Glutamatergic neuron (in vitro differentiated cells): ENCODE measurements around the gene TSPAN5. TPM values are rescaled to one million over a fixed set of nuclear protein-coding genes. Genes with fewer than 3 reads are reported as not detected.

Experiments
- DNase-seq: peaks from one replicate; pipeline ENCODE4 v3.0.0; 2022
- H3K27ac Mint-ChIP-seq: one replicate; pipeline ENCODE4 v1.8.0; 2020; ENCODE audit warnings: mild to moderate bottlenecking, mixed read lengths, inconsistent platforms; ENCODE audit not compliant: unreplicated experiment
- H3K27me3 Mint-ChIP-seq: one replicate; pipeline ENCODE4 v1.8.0; 2020; ENCODE audit warnings: mild to moderate bottlenecking, moderate library complexity, mixed read lengths, inconsistent platforms; ENCODE audit not compliant: unreplicated experiment
- H3K36me3 Mint-ChIP-seq: one replicate; pipeline ENCODE4 v1.8.0; 2020; ENCODE audit warnings: mild to moderate bottlenecking, mixed read lengths, inconsistent platforms; ENCODE audit not compliant: unreplicated experiment
- H3K4me1 Mint-ChIP-seq: one replicate; pipeline ENCODE4 v1.8.0; 2020; ENCODE audit warnings: mild to moderate bottlenecking, low read depth, mixed read lengths, inconsistent platforms; ENCODE audit not compliant: unreplicated experiment
- H3K4me3 Mint-ChIP-seq: one replicate; pipeline ENCODE4 v1.8.0; 2020; ENCODE audit warnings: mild to moderate bottlenecking, mixed read lengths, inconsistent platforms; ENCODE audit not compliant: unreplicated experiment
- H3K9me3 Mint-ChIP-seq: one replicate; pipeline ENCODE4 v1.8.0; 2020; ENCODE audit warnings: mild to moderate bottlenecking, moderate library complexity, mixed read lengths, inconsistent platforms; ENCODE audit not compliant: unreplicated experiment
- CTCF ChIP-seq: fragments of 200-600 bp; sonication (generic); IDR thresholded peaks from one replicate; pipeline ENCODE4 v1.5.0; 2021; ENCODE audit not compliant: partially characterized antibody, unreplicated experiment
- total RNA-seq: library from RNA; stranded (reverse); fragmentation: NEBNext Ultra II Directional; extraction: Animal tissue kit (Norgen Biotek cat#: 25700); gene quantifications from one replicate; pipeline ENCODE4 v1.2.1, GENCODE V29; 2021; ENCODE audit not compliant: unreplicated experiment

Gene TSPAN5
- total RNA-seq, 1 donor from 2014 or later: 40.5 TPM

- Mint-ChIP-seq H3K27me3 (peaks cover 4% of the 10 kb centered on the region), H3K9me3 (no peaks in the 10 kb centered on the region), H3K4me1 (peaks cover 55% of the 10 kb centered on the region), H3K4me3 (peak overlapping the region; percentile 16), H3K27ac (peak overlapping the region; percentile 78), H3K36me3 (no peaks in the 10 kb centered on the region)
- no peak for TF ChIP-seq CTCF
- peak; percentile 30 for DNase-seq
These were observed 99.8 kb downstream of the TSPAN5 start for GRCh38 chr4:98558471-98559169.

DNA sequence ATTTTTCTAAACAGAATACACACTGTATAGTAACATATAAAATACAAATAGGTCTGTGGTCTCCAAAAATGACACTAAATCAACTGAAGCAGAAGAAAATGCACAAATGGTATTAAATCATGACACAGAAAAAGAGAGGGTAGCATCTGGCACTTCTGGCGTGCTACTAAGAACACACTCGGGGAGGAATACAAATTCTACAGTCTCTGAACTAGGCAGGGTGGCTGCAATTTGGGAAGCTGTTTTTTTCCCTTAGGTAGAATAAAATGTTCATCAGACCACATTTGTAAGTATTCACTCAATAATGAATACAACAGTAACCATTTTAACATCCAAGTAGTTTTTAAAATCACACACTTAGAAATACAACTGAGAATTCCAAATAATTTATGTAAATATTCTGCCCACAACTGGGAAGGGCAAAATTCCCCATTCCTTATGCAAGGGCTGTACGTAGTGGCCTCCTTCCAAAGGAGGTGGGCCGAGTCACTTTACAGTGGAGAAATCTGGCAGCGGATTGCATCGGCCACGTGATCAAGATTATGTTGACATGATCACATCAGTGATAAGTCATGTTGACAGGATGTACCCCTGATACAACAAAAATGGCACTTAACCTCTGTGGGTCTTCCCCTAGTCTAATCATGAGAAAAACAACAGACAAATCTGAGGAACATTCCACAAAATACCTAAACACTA lies 101.1 kb downstream of the TSPAN5 start:
- H3K9me3 Mint-ChIP-seq: no peaks in the 10 kb centered on the region
- no peaks in the 10 kb centered on the region for H3K36me3 Mint-ChIP-seq
- TF ChIP-seq CTCF: no peak
- H3K4me1 Mint-ChIP-seq: peaks cover 55% of the 10 kb centered on the region
- peaks cover 4% of the 10 kb centered on the region for H3K27me3 Mint-ChIP-seq
- DNase-seq: no peak
- peak overlapping the region; percentile 86 for H3K27ac Mint-ChIP-seq
- H3K4me3 Mint-ChIP-seq: peak overlapping the region; percentile 66

- Mint-ChIP-seq H3K27ac (no peak overlapping the region), H3K4me3 (no peak overlapping the region)
These were observed 102.0 kb downstream of the TSPAN5 start for GRCh38 chr4:98556451-98556850.

GRCh38 chr4:98555798-98556445 lies 102.5 kb downstream of the TSPAN5 start:
- Mint-ChIP-seq H3K4me1 (peaks cover 46% of the 10 kb centered on the region), H3K9me3 (no peaks in the 10 kb centered on the region), H3K4me3 (no peak overlapping the region), H3K36me3 (no peaks in the 10 kb centered on the region), H3K27me3 (peaks cover 2% of the 10 kb centered on the region), H3K27ac (peak overlapping the region; percentile 15)
- DNase-seq: no peak
- TF ChIP-seq CTCF: no peak

More at GRCh38 chr4:98556451-98556850, 102.0 kb downstream of the TSPAN5 start:
- Mint-ChIP-seq H3K4me1 (peaks cover 48% of the 10 kb centered on the region), H3K9me3 (no peaks in the 10 kb centered on the region), H3K27me3 (peaks cover 2% of the 10 kb centered on the region), H3K36me3 (no peaks in the 10 kb centered on the region)
- DNase-seq: no peak
- no peak for TF ChIP-seq CTCF
